Esophagus muscularis mucosa (tissue), 4 donors: ENCODE data around the gene RNU6-1.

Source experiments
- EP300 ChIP-seq: sonication (generic); formaldehyde crosslinking; IDR thresholded peaks from one replicate; pipeline ENCODE4 v1.6.1; 2017; ENCODE audit warnings: antibody characterized with exemption
- POLR2A ChIP-seq: fragments of 450-650 bp; IDR thresholded peaks from one replicate; pipeline ENCODE4 v1.6.1; 2017; ENCODE audit warnings: antibody characterized with exemption, moderate library complexity, mild to moderate bottlenecking, low read depth
- TF ChIP-seq, protein P1 (sequence below), 3 experiments: fragments of 200-600 bp in 2 of 3; fragments of 450-650 bp in 1 of 3; sonication (generic) in 2 of 3; IDR thresholded peaks; one replicate each; pipeline ENCODE4 v1.5.1; 2017 to 2019; ENCODE audit warnings: antibody characterized with exemption in 3 of 3, mild to moderate bottlenecking in 2 of 3, moderate library complexity in 1 of 3

DNA sequence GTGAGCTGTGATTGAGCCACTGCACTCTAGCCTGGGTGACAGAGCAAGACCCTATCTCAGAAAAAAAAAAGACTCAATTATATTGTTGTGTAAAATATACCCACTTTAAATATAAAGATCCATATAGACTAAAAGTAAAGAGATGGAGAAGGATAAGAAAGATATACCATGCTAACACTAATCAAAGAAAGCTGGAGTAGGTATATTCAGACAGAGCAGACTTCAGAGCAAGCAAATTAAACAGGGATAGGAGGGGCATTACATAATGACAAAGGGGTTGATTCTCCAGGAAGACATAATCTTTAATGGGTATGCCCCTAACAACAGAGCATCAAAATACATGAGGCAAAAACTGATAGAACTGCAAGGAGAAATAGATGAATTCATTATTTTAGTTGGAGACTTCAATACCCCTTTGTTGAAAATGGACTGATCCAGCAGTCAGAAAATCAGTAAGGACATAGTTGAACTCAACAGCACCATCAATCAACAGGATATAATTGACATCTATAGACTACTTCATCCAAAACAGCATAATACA lies 31.1 kb upstream of the RNU6-1 start:
- TF ChIP-seq, protein P1, sequence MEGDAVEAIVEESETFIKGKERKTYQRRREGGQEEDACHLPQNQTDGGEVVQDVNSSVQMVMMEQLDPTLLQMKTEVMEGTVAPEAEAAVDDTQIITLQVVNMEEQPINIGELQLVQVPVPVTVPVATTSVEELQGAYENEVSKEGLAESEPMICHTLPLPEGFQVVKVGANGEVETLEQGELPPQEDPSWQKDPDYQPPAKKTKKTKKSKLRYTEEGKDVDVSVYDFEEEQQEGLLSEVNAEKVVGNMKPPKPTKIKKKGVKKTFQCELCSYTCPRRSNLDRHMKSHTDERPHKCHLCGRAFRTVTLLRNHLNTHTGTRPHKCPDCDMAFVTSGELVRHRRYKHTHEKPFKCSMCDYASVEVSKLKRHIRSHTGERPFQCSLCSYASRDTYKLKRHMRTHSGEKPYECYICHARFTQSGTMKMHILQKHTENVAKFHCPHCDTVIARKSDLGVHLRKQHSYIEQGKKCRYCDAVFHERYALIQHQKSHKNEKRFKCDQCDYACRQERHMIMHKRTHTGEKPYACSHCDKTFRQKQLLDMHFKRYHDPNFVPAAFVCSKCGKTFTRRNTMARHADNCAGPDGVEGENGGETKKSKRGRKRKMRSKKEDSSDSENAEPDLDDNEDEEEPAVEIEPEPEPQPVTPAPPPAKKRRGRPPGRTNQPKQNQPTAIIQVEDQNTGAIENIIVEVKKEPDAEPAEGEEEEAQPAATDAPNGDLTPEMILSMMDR (IDR thresholded peaks at IDR 0.05) = no peak
- no peak for TF ChIP-seq EP300
- TF ChIP-seq POLR2A = no peak
